ENCODE data around the gene CYP3A5.

CYP3A5 gene

GRCh38 chr7:99709838-99710578, 30.2 kb upstream of the CYP3A5 start:
- no peak overlapping the region for H3K4me3 ChIP-seq (ENCODE audit: low read depth, low read length, poor library complexity, severe bottlenecking)
- H3K4me1 ChIP-seq (ENCODE audit: insufficient read depth, low read length, severe bottlenecking) = no peaks in the 10 kb centered on the region
- no peaks in the 10 kb centered on the region for H3K36me3 ChIP-seq (ENCODE audit: insufficient read depth, low read length)
- no peak for TF ChIP-seq CTCF (IDR thresholded peaks at IDR 0.05; ENCODE audit: low read length)
- no peak for TF ChIP-seq EZH2 (IDR thresholded peaks at IDR 0.05; ENCODE audit: borderline replicate concordance, low read length)
- no peak overlapping the region for H2AFZ ChIP-seq (ENCODE audit: low read length)
- no peak overlapping the region for H3K27ac ChIP-seq (ENCODE audit: low read depth, low read length, poor library complexity, severe bottlenecking)
- H3K4me2 ChIP-seq (ENCODE audit: low read length) = no peak overlapping the region
- H3F3A ChIP-seq (ENCODE audit: insufficient read depth, low read length) = no peaks in the 10 kb centered on the region
- no peaks in the 10 kb centered on the region for H3K79me2 ChIP-seq (ENCODE audit: insufficient read depth, low read length)
- no peaks in the 10 kb centered on the region for H4K20me1 ChIP-seq (ENCODE audit: insufficient read depth, low read length)
- H3K9me3 ChIP-seq (ENCODE audit: low read length) = 0 out of 2 replicates have a peak, but pooled peaks cover 1% of the 10 kb centered on the region
- no peaks in the 10 kb centered on the region; the same call in 1 of the 2 replicates for H3K27me3 ChIP-seq (ENCODE audit: insufficient read depth, low read length)
- H3K9me2 ChIP-seq (ENCODE audit: low read depth, low read length) = no peaks in the 10 kb centered on the region
- H3K9ac ChIP-seq (ENCODE audit: low read length) = no peak overlapping the region

GRCh38 chr7:99709260-99709659, 29.5 kb upstream of the CYP3A5 start:
- Histone ChIP-seq H3K9ac (ENCODE audit: low read length) (no peak overlapping the region), H3K9me2 (ENCODE audit: low read depth, low read length) (no peaks in the 10 kb centered on the region), H3K36me3 (ENCODE audit: insufficient read depth, low read length) (no peaks in the 10 kb centered on the region), H3K4me3 (ENCODE audit: low read depth, low read length, poor library complexity, severe bottlenecking) (no peak overlapping the region), H4K20me1 (ENCODE audit: insufficient read depth, low read length) (no peaks in the 10 kb centered on the region), H3K4me2 (ENCODE audit: low read length) (no peak overlapping the region), H3F3A (ENCODE audit: insufficient read depth, low read length) (no peaks in the 10 kb centered on the region), H3K4me1 (ENCODE audit: insufficient read depth, low read length, severe bottlenecking) (no peaks in the 10 kb centered on the region), H3K79me2 (ENCODE audit: insufficient read depth, low read length) (no peaks in the 10 kb centered on the region), H3K27me3 (ENCODE audit: insufficient read depth, low read length) (no peaks in the 10 kb centered on the region), H2AFZ (ENCODE audit: low read length) (no peak overlapping the region), H3K27ac (ENCODE audit: low read depth, low read length, poor library complexity, severe bottlenecking) (no peak overlapping the region), H3K9me3 (ENCODE audit: low read length) (no peaks in the 10 kb centered on the region)
- TF ChIP-seq EZH2 (IDR thresholded peaks at IDR 0.05; ENCODE audit: borderline replicate concordance, low read length) (no peak), CTCF (IDR thresholded peaks at IDR 0.05; ENCODE audit: low read length) (no peak)

GRCh38 chr7:99707096-99707495, 27.3 kb upstream of the CYP3A5 start:
- Histone ChIP-seq H3K4me2 (ENCODE audit: low read length) (no peak overlapping the region), H3K36me3 (ENCODE audit: insufficient read depth, low read length) (no peaks in the 10 kb centered on the region), H3K79me2 (ENCODE audit: insufficient read depth, low read length) (no peaks in the 10 kb centered on the region), H3K4me1 (ENCODE audit: insufficient read depth, low read length, severe bottlenecking) (no peaks in the 10 kb centered on the region), H3K9ac (ENCODE audit: low read length) (no peak overlapping the region), H3K4me3 (ENCODE audit: low read depth, low read length, poor library complexity, severe bottlenecking) (no peak overlapping the region), H3F3A (ENCODE audit: insufficient read depth, low read length) (no peaks in the 10 kb centered on the region), H3K9me2 (ENCODE audit: low read depth, low read length) (no peaks in the 10 kb centered on the region), H3K27me3 (ENCODE audit: insufficient read depth, low read length) (no peaks in the 10 kb centered on the region), H3K9me3 (ENCODE audit: low read length) (no peaks in the 10 kb centered on the region), H2AFZ (ENCODE audit: low read length) (no peak overlapping the region), H3K27ac (ENCODE audit: low read depth, low read length, poor library complexity, severe bottlenecking) (no peak overlapping the region), H4K20me1 (ENCODE audit: insufficient read depth, low read length) (no peaks in the 10 kb centered on the region)
- TF ChIP-seq EZH2 (IDR thresholded peaks at IDR 0.05; ENCODE audit: borderline replicate concordance, low read length) (no peak), CTCF (IDR thresholded peaks at IDR 0.05; ENCODE audit: low read length) (no peak)

Data from OCI-LY1 (cell line).